NCI-H2196 treated with DMSO at 0.1 percent for 48 hours (cell line): Measurements from ENCODE around the gene S100A13.
A peak's percentile ranks its signal among the peaks of the same experiment; 100 is the strongest.

ENCODE experiments used
- DNase-seq: peaks from one replicate; lab custom pipeline; 2025; ENCODE audit not compliant: unreplicated experiment; lab: John Stamatoyannopoulos, UW

The S100A13 gene

DNA sequence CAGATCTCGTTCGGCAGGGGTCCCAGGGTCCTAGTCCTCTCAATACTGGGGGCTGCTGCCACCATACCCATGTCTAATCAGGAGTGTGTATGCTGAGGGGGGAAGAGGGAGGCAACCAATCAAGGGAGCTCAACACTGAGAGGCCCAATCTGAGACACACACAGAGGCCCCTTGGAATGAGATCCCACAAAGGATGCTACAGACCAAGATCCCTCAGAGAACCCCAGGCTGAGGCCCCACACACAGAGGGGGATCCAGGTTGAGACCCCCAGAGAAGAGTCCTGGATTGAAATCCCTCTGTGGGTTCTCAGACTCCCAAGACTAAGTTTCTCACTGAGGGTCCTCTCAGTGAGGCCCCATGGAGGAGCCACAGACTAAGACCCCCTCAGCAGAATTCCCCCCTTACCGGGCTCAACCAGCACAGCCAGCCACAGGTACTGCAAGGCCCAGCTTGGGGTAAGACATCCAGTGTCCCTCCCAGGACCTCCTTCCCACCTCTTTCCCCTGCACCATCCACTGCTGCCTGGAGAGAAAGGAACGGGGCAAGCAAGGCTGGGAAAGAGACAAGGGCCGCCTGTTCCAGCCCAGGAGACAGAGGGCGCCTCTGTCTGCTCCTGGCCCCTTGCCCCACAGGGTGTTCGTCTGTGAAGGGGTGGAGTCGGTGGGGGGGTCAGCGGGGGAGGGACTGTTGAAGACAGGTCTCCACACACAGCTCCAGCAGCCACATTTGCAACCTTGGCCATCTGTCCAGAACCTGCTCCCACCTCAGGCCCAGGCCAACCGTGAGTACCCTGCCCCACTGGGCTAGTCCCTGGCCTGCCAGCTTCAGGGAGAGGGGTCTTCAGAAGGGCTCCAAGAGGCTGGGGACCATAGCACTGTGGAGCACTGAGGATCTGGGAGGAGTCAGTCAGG lies 666 bp upstream of the S100A13 start, which contains the start of gene S100A1:
Gene S100A1 (plus strand): TSS at position 720 of the 912 bp plus-strand sequence. CDS start 2,088 bp downstream, outside the sequence.
- no peak for DNase-seq

DNA sequence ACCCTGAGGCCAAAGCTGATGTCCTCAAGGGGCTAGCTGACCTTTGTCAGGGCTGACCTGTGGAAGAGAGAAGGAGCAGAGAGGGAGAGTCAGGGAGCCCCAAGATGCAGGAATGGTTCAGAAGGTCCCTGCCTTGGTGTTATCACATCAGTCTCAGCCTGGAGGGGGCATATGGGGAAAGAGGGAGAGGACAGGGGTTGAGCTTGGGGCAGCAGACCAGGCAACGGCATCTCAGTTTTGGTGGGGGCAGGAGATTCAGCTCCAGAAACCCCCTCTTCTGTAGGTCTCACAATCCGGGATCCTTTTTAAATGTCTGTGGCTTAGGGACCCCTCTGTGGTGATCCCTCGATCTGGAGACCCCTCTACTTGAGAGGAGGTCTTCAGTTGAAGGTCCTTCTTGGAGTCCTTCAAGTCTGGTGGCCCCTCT lies 815 bp downstream of the S100A13 start:
- DNase-seq: no peak

GRCh38 chr1:153624965-153625611 lies 2.2 kb downstream of the S100A13 start:
- no peak for DNase-seq

DNA sequence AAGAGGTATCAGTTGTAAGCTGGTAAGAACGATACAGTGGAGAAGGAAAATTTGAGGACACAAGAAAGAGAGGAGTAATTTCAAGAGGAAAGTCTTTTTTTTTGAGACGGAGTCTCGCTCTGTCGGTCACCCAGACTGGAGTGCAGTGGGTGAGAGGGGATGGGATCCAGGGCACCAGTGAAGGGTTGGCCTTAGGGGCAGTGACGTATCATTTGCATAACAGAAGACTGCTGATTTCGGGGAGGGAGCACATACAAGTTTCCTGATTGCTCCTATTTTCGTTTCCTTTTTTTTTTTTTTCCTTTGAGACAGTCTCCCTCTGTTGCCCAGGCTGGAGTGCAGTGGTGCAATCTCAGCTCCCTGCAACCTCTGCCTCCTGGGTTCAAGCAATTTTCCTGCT lies 4.2 kb downstream of the S100A13 start:
- no peak for DNase-seq

DNA sequence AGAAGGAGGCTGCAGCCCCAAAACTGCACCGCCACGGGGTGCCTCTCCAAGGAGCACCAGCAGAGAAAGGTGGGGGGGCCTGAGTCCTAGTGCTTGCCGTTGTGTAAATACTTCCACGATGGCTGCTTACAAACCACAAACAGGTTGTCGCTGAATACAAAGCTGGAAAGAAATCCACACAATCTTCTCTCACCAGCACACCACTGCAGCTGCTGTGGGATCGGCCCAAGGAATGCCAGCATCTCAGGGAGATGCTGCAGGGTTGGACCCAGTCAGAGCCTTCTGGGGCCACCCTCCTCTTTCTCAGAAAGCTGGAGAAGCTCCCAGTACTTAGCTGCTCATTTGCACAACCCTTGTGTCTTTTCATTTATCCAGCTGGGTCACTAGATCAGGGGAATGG lies 8.1 kb downstream of the S100A13 start:
- no peak for DNase-seq

DNA sequence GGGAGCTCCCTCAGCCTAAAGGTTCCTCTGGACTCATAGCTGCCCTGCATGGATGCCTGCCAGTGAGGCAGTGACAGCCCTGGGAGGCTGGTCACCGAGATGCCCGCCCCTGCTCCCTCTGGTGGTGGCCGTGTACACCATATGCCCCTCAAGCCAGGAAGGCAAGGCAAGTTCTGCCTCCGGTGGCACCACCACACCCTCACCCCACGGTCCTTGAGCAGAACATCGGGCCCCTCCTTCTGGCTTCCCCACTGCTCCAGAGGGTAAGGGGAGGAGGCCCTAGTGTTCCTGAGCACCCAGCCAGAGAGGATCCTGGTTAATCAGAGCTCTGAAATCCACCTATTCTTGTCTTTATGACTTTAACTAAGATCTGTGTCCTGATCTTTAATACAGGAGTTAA lies 9.6 kb downstream of the S100A13 start:
- no peak for DNase-seq

DNA sequence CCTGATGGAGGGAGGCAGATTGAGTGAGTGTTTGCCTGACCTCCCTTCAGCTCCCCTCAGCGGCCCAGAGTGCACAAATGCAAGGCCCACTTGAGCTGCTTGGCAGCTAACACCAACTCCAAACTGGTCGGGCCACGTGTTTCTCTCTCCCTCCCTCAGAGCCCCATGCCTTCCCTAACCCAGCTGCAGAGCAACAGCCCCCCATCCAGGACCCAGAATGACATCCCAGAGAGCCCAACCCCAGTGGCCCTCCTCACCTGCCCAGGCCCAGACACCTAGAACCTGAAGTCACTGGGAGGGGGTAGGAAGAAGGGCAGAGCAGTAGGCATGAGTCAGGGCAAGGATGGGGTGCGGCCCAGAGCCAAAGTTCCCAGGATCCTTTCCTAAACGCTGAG lies 10.4 kb downstream of the S100A13 start:
- DNase-seq: no peak

DNA sequence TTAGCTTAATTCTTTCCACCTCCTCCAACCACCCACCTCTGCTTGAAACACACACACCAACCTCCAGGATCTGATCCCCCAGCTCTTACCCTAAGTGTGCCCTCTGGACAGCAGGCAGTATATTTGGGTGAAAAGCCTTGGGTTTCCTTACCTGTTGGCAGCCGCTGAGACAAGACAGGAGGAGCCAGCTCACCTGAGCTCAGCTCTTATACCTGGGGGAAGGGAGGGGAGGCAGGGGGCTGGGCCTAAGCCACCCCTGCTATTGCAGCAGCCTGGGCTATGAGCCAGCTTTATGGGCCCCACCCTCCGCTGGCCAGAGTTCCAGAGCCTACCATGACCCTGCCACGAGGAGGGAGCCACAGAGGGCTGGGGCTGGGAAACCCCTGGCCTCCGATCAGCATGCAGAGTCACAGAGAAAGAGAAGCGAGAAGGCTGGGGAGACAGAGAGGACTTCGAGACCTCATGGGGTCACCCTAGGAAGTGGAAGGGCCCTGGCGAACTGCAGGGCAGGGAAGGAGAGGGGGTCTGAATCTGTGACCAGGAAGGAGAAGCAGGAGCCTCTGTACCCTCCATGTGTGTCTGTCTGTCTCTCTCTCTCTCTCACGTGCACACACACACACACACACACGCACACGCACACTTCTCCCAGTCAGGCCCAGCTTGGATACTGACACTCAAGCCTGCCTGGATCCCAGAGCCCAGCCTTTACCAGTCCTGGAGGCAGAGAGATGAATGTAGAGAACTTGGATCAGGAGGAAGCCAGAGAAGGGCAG lies 11.0 kb downstream of the S100A13 start, which contains the start of gene S100A14:
Gene S100A14 (minus strand): TSS at position 182 of the 773 bp plus-strand sequence. CDS start 467 bp downstream, outside the sequence.
- peak; percentile 35 for DNase-seq

GRCh38 chr1:153615406-153615805 lies 11.9 kb downstream of the S100A13 start:
- no peak for DNase-seq

GRCh38 chr1:153614906-153615305 lies 12.4 kb downstream of the S100A13 start:
- no peak for DNase-seq

DNA sequence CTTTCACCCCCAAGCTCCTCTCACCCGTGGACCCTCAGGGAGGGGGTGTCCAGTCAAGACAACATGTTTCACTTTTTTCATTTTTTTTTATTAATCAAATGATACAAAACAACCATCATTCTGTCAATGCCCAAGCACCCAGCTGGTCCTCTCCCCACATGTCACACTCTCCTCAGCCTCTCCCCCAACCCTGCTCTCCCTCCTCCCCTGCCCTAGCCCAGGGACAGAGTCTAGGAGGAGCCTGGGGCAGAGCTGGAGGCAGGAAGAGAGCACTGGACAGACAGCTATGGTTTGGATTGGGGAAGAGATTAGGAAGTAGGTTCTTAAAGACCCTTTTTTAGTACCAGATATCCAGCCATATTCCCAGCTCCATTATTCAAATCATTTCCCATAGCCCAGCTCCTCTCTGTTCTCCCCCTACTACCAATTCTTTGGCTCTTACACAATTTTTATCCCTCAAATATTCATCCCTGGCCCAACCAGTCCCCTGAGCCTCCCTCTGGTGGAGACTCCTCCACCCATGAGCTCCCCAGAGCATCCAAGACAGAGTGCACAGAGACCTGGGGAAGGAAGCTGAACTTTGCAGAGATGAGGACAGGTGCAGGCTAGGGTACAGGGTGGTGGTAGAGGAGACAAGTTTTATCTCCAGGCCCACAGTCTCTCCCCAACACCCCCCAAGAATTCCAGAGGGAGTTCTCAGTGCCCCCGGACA lies 13.0 kb downstream of the S100A13 start:
- no peak for DNase-seq

- no peak for DNase-seq
Observed at GRCh38 chr1:153613406-153613805, 13.9 kb downstream of the S100A13 start.

GRCh38 chr1:153612755-153613331 lies 14.5 kb downstream of the S100A13 start, which contains the start of gene S100A16:
TSS of gene S100A16 (minus strand) at chr1:153613137. CDS start at chr1:153608151, 4,986 bp downstream.
- no peak for DNase-seq

- no peak for DNase-seq
Observed at GRCh38 chr1:153612111-153612754, 15.1 kb downstream of the S100A13 start.

DNA sequence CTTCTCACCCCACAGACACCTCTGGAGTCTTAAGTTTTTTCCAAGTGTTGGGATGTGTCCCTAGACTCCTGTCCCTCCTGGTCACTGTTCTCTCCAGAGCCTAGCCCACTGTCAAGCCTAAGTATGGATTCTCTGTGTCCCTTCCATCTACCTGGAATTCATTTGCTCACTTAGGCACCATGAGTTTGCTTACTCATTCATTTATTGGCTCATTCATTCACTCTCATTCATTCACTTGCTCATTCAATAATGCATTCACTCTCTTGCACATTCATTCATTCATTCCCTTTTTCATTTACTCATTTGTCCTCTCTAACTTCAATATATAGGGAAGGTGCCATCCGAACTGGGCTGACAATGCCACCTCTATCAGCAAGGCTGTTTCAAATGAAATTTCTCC lies 15.9 kb downstream of the S100A13 start:
- DNase-seq: no peak

DNA sequence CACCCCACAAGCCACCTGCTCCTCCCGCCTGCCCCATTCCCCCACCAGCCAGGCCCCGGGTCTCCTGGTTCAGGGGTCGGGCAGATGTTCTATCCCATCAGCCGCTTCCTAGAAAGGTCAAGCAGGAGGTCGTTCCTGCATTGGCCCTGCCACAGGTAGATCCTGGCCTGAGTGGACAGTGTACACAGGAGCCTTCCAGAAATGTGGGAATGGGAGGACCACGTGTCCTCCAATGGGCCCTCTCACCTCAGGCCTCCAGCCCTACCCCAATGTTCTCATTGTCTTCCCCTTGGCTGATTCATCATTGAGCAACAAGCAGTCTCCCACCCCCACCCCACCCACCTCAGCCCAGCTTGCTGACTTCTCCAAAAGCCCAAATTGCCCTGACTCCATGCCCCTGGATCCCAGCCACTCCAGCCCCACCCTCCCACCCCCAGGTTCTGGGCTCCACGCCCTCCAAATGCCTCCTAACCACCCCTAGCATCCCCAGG lies 16.4 kb downstream of the S100A13 start:
- no peak for DNase-seq

- DNase-seq: no peak
Observed at GRCh38 chr1:153610334-153610733, 17.0 kb downstream of the S100A13 start.

- no peak for DNase-seq
Observed at GRCh38 chr1:153609585-153609907, 17.8 kb downstream of the S100A13 start.

- no peak for DNase-seq
Observed at GRCh38 chr1:153608742-153609584, 18.3 kb downstream of the S100A13 start.
